Breast epithelium (tissue), 4 donors: ENCODE results near the gene OR9Q1. TPM values are rescaled to one million over a fixed set of nuclear protein-coding genes. Genes with fewer than 3 reads are reported as not detected.

Experiments used
- DNase-seq, 2 donors: peaks; one replicate each; pipeline ENCODE4 v3.0.0-alpha.2; 2019; ENCODE audit warnings: low spot score in 2 of 2
- H3K27ac ChIP-seq, 2 donors: fragments of 200-600 bp; sonication (generic) in 1 of 2; one replicate each; pipeline ENCODE4 v1.5.1; 2016 to 2019; ENCODE audit warnings: mild to moderate bottlenecking in 1 of 2
- H3K27me3 ChIP-seq, 2 donors: fragments of 200-600 bp; sonication (generic) in 1 of 2; one replicate each; pipeline versions ENCODE4 v1.5.1 to v1.6.0; 2017 to 2019; ENCODE audit warnings: control low read depth in 1 of 2, mild to moderate bottlenecking in 1 of 2
- H3K36me3 ChIP-seq: fragments of 200-600 bp; one replicate; pipeline ENCODE4 v1.5.1; 2019
- H3K4me1 ChIP-seq, 2 donors: fragments of 200-600 bp; sonication (generic); one replicate each; pipeline ENCODE4 v1.5.1; 2016 to 2019; ENCODE audit warnings: control low read depth in 1 of 2
- H3K4me3 ChIP-seq, 3 donors: fragments of 200-600 bp; sonication (generic); 1 replicate in 2 of 3; 2 replicates in 1 of 3; pipeline ENCODE4 v1.5.1; 2016 to 2019; ENCODE audit warnings: mild to moderate bottlenecking in 3 of 3, moderate library complexity in 2 of 3
- H3K9me3 ChIP-seq, 2 donors: fragments of 200-600 bp; sonication (generic) in 1 of 2; one replicate each; pipeline ENCODE4 v1.5.1; 2016 to 2019; ENCODE audit warnings: control low read depth in 1 of 2
- CTCF ChIP-seq, 3 donors: fragments of 450-650 bp; IDR thresholded peaks; one replicate each; pipeline ENCODE4 v1.5.1; 2016 to 2017; ENCODE audit warnings: antibody characterized with exemption in 3 of 3, mild to moderate bottlenecking in 3 of 3, moderate library complexity in 3 of 3
- POLR2A ChIP-seq: fragments of 450-650 bp; IDR thresholded peaks from one replicate; pipeline ENCODE4 v1.6.1; 2016; ENCODE audit warnings: antibody characterized with exemption, mild to moderate bottlenecking, moderate library complexity
- POLR2AphosphoS5 ChIP-seq, 3 donors: sonication (generic); formaldehyde crosslinking; IDR thresholded peaks; one replicate each; pipeline ENCODE4 v1.6.1; 2017; ENCODE audit warnings: antibody characterized with exemption in 3 of 3
- intact Hi-C: fragments of 100-400 bp; cut with DNase I; formaldehyde crosslinking; loops from one replicate; pipeline ENCODE4 v1.15.1; 2023; ENCODE audit warnings: low total_unique reads
- total RNA-seq, 3 donors: library from RNA; depleted of rRNA; stranded (reverse); fragments of >200 nt; gene quantifications; one replicate each; pipeline ENCODE4 v1.1.0, GENCODE V29; 2016

Gene OR9Q1
- total RNA-seq, 3 donors from 2014 or later = not detected

- TF ChIP-seq POLR2AphosphoS5 (IDR thresholded peaks at IDR 0.05) = no peak
- no peak for TF ChIP-seq CTCF (IDR thresholded peaks at IDR 0.05)
- no peak for TF ChIP-seq POLR2A
- no peak overlapping the region for H3K27ac ChIP-seq
- intact Hi-C loops = no loop called here
- no peaks in the 10 kb centered on the region for H3K36me3 ChIP-seq
- DNase-seq = no peak
- no peaks in the 10 kb centered on the region for H3K4me1 ChIP-seq
- no peaks in the 10 kb centered on the region for H3K9me3 ChIP-seq
- H3K27me3 ChIP-seq = no peaks in the 10 kb centered on the region
- H3K4me3 ChIP-seq = no peak overlapping the region
Measured at GRCh38 chr11:58179648-58180047, 156.0 kb downstream of the OR9Q1 start.

- no peak overlapping the region for H3K4me3 ChIP-seq
- H3K9me3 ChIP-seq = no peaks in the 10 kb centered on the region
- no peak for DNase-seq
- H3K4me1 ChIP-seq = no peaks in the 10 kb centered on the region
- H3K27me3 ChIP-seq = no peaks in the 10 kb centered on the region
- no peaks in the 10 kb centered on the region for H3K36me3 ChIP-seq
- intact Hi-C loops = no loop called here
- TF ChIP-seq CTCF (IDR thresholded peaks at IDR 0.05) = no peak
- TF ChIP-seq POLR2A = no peak
- no peak for TF ChIP-seq POLR2AphosphoS5 (IDR thresholded peaks at IDR 0.05)
- no peak overlapping the region for H3K27ac ChIP-seq
Measured at GRCh38 chr11:58186938-58187337, 163.3 kb downstream of the OR9Q1 start.

- H3K4me1 ChIP-seq = no peaks in the 10 kb centered on the region
- no peaks in the 10 kb centered on the region for H3K36me3 ChIP-seq
- TF ChIP-seq POLR2AphosphoS5 (IDR thresholded peaks at IDR 0.05) = no peak
- no peak for TF ChIP-seq POLR2A
- TF ChIP-seq CTCF (IDR thresholded peaks at IDR 0.05) = no peak
- no peak for DNase-seq
- H3K27ac ChIP-seq = no peak within 1 kb of the TSS
- no peak within 1 kb of the TSS for H3K4me3 ChIP-seq
- H3K9me3 ChIP-seq = no peaks in the 10 kb centered on the region
- intact Hi-C loops = no loop called here
- no peaks in the 10 kb centered on the region for H3K27me3 ChIP-seq
Measured at GRCh38 chr11:58188770-58189169, 165.1 kb downstream of the OR9Q1 start, which contains the start of gene OR9Q2. Gene OR9Q2 (plus strand): TSS chr11:58189070. CDS start chr11:58190491, 1,421 bp downstream.

GRCh38 chr11:58192229-58192628 lies 168.5 kb downstream of the OR9Q1 start:
- Histone ChIP-seq H3K27me3 (no peaks in the 10 kb centered on the region), H3K4me3 (no peak overlapping the region), H3K36me3 (no peaks in the 10 kb centered on the region), H3K4me1 (no peaks in the 10 kb centered on the region), H3K27ac (no peak overlapping the region), H3K9me3 (no peaks in the 10 kb centered on the region)
- no peak for TF ChIP-seq POLR2A
- TF ChIP-seq CTCF (IDR thresholded peaks at IDR 0.05) = no peak
- no peak for TF ChIP-seq POLR2AphosphoS5 (IDR thresholded peaks at IDR 0.05)
- intact Hi-C loops = no loop called here
- no peak for DNase-seq

GRCh38 chr11:58193391-58193790 lies 169.7 kb downstream of the OR9Q1 start:
- DNase-seq = no peak
- H3K4me1 ChIP-seq = no peaks in the 10 kb centered on the region
- H3K4me3 ChIP-seq = no peak overlapping the region
- no peaks in the 10 kb centered on the region for H3K27me3 ChIP-seq
- H3K27ac ChIP-seq = no peak overlapping the region
- H3K9me3 ChIP-seq = peaks cover 0 to 8% of the 10 kb centered on the region in 2 donors
- TF ChIP-seq CTCF (IDR thresholded peaks at IDR 0.05) (no peak), POLR2AphosphoS5 (IDR thresholded peaks at IDR 0.05) (no peak), POLR2A (no peak)
- intact Hi-C loops = no loop called here
- H3K36me3 ChIP-seq = no peaks in the 10 kb centered on the region
